Left kidney (tissue), 2 donors: ENCODE measurements around the gene ATXN1. TPM values are rescaled to one million over a fixed set of nuclear protein-coding genes. Genes with fewer than 3 reads are reported as not detected.
"Not testable (repeated sequence)": the region's sequence is repeated elsewhere in the genome, so short reads cannot be mapped to it uniquely, and the experiment has no call there.

Source experiments
- DNase-seq: peaks from one replicate; pipeline ENCODE4 v3.0.0-alpha.2; 2013
- polyA plus RNA-seq: library from polyadenylated mRNA; unstranded; fragments of 120-200 nt; gene quantifications from one replicate; pipeline ENCODE4 v1.2.1, GENCODE V29; 2013; ENCODE audit not compliant: insufficient read length

The ATXN1 gene
- polyA plus RNA-seq, 1 donor, result 23.6 TPM

GRCh38 chr6:16644540-16645250 lies 116.6 kb downstream of the ATXN1 start:
- no peak for DNase-seq

GRCh38 chr6:16639684-16640480 lies 121.4 kb downstream of the ATXN1 start:
- no peak for DNase-seq

- DNase-seq, result no peak
Observed at GRCh38 chr6:16637635-16638034, 123.6 kb downstream of the ATXN1 start.

- DNase-seq, result no peak
Observed at GRCh38 chr6:16635810-16636602, 125.3 kb downstream of the ATXN1 start.

- DNase-seq, result no peak
Observed at GRCh38 chr6:16635291-16635809, 125.9 kb downstream of the ATXN1 start.

GRCh38 chr6:16634855-16635254 lies 126.4 kb downstream of the ATXN1 start:
- no peak for DNase-seq

- DNase-seq, result no peak
Observed at GRCh38 chr6:16633961-16634360, 127.3 kb downstream of the ATXN1 start.

GRCh38 chr6:16633465-16633864 lies 127.8 kb downstream of the ATXN1 start:
- DNase-seq, result no peak

GRCh38 chr6:16632101-16632500 lies 129.2 kb downstream of the ATXN1 start:
- DNase-seq, result no peak

GRCh38 chr6:16630026-16630643 lies 131.1 kb downstream of the ATXN1 start:
- no peak for DNase-seq

GRCh38 chr6:16628580-16628979 lies 132.7 kb downstream of the ATXN1 start:
- DNase-seq, result not testable (repeated sequence)

- no peak for DNase-seq
Observed at GRCh38 chr6:16626650-16627049, 134.6 kb downstream of the ATXN1 start.

- DNase-seq, result no peak
Observed at GRCh38 chr6:16625291-16626265, 135.7 kb downstream of the ATXN1 start.

GRCh38 chr6:16624636-16625290 lies 136.5 kb downstream of the ATXN1 start:
- DNase-seq, result no peak

GRCh38 chr6:16623731-16624130 lies 137.5 kb downstream of the ATXN1 start:
- DNase-seq, result no peak

GRCh38 chr6:16623029-16623653 lies 138.1 kb downstream of the ATXN1 start:
- no peak for DNase-seq

GRCh38 chr6:16622193-16622592 lies 139.1 kb downstream of the ATXN1 start:
- DNase-seq, result no peak

- DNase-seq, result no peak
Observed at GRCh38 chr6:16621002-16621401, 140.3 kb downstream of the ATXN1 start.

- no peak for DNase-seq
Observed at GRCh38 chr6:16619777-16620176, 141.5 kb downstream of the ATXN1 start.

GRCh38 chr6:16618962-16619361 lies 142.3 kb downstream of the ATXN1 start:
- DNase-seq, result peak; percentile 50
